MM.1S (cell line): ENCODE data around the gene RAB3IL1.

Source experiments
- EZH2 ChIP-seq: fragments of 300-600 bp; sonication (generic); optimal IDR thresholded peaks from 2 replicates; pipeline ENCODE3; 2017; ENCODE audit warnings: low read depth, mild to moderate bottlenecking, antibody characterized with exemption, low read length, mixed read lengths
- TF ChIP-seq, protein P1 (sequence below): fragments of 300-600 bp; sonication (generic); IDR thresholded peaks from 2 replicates; pipeline ENCODE4 v1.5.1; 2016; ENCODE audit warnings: antibody characterized with exemption, low read length, mixed read lengths

DNA sequence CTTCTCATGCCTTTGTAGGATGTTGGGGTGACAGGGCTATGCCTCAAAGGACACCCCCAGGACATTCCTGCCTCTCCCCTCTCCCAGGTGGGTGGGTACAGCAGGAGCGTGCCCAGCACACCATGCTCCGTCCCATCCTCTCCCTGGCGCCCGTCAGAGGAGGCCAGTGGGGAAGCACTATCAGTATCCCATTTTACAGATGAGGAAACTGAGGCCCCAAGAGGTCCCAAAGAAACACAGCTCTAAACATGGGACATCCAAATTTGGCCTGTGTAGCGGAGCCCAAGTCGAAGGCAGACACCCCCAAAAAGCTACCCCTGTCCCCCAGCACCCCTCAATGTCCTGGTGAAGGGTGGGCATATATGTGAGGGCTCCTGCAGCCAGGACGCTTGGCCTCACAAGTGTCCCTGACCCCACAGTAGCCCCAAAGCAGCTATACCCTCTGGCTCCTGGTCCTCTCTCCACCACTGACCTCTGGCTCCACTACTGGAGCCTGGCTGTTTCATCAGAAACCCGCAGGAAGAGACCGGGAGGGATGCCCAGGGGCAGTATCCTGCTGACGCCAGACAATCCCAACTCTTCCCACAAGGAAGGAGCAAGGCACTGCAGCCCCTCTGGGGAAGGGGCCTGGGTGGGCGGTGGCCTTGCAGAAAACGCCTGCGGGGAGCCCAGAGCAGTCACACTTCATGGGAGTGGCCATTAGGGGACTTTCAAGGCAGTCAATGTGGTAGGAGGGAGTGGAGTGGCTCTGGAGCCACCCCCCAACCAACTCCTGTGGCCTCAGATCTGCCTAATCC lies 31.4 kb downstream of the RAB3IL1 start:
- no peak for TF ChIP-seq EZH2
- TF ChIP-seq, protein P1, sequence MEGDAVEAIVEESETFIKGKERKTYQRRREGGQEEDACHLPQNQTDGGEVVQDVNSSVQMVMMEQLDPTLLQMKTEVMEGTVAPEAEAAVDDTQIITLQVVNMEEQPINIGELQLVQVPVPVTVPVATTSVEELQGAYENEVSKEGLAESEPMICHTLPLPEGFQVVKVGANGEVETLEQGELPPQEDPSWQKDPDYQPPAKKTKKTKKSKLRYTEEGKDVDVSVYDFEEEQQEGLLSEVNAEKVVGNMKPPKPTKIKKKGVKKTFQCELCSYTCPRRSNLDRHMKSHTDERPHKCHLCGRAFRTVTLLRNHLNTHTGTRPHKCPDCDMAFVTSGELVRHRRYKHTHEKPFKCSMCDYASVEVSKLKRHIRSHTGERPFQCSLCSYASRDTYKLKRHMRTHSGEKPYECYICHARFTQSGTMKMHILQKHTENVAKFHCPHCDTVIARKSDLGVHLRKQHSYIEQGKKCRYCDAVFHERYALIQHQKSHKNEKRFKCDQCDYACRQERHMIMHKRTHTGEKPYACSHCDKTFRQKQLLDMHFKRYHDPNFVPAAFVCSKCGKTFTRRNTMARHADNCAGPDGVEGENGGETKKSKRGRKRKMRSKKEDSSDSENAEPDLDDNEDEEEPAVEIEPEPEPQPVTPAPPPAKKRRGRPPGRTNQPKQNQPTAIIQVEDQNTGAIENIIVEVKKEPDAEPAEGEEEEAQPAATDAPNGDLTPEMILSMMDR, result no peak
